ENCODE results near the gene PSMB2. TPM values are rescaled to one million over a fixed set of nuclear protein-coding genes. Genes with fewer than 3 reads are reported as not detected.

Gene PSMB2
- total and polyA plus RNA-seq, 2 experiments from 2014 or later, result 29.0 to 106 TPM

- Histone ChIP-seq H3K4me3 (no peak overlapping the region), H3K27ac (no peak overlapping the region), H3K79me2 (ENCODE audit: insufficient read depth) (peaks cover 42% of the 10 kb centered on the region), H3K9me3 (ENCODE audit: low read depth) (no peaks in the 10 kb centered on the region), H4K20me1 (ENCODE audit: insufficient read depth) (no peaks in the 10 kb centered on the region), H3F3A (ENCODE audit: insufficient read depth) (peaks cover 18% of the 10 kb centered on the region; the same call in 1 of the 2 replicates), H2AFZ (no peak overlapping the region), H3K36me3 (ENCODE audit: low read depth) (peaks cover 62% of the 10 kb centered on the region), H3K27me3 (replicated peaks; ENCODE audit: insufficient read depth) (no peaks in the 10 kb centered on the region), H3K9me2 (ENCODE audit: insufficient read depth) (no peaks in the 10 kb centered on the region), H3K4me2 (ENCODE audit: unreplicated experiment) (no peak overlapping the region), H3K4me1 (ENCODE audit: insufficient read depth) (peaks cover 14% of the 10 kb centered on the region), H3K9ac (no peak overlapping the region)
- in situ Hi-C loops (cut with MboI), result no loop called here
- no peak for DNase-seq
- 61 to 73% methylated on average over 6 of the region's 6 CpGs for WGBS, 2 experiments (ENCODE audit: low coverage in 1 of 2, low lambda C conversion rate in 2 of 2, missing lambda C conversion rate in 2 of 2)
- TF ChIP-seq EZH2phosphoT487 (IDR thresholded peaks at IDR 0.05; ENCODE audit: insufficient read depth, low read depth) (no peak), EZH2 (IDR thresholded peaks at IDR 0.05; ENCODE audit: insufficient read depth, poor library complexity, severe bottlenecking) (no peak)
Measured at GRCh38 chr1:35605071-35605866, 36.1 kb downstream of the PSMB2 start.

- WGBS, 2 experiments (ENCODE audit: low coverage in 1 of 2, low lambda C conversion rate in 2 of 2, missing lambda C conversion rate in 2 of 2), result 97% methylated on average over 4 of the region's 4 CpGs
- DNase-seq, result no peak
- Histone ChIP-seq H3K79me2 (ENCODE audit: insufficient read depth) (peaks cover 29% of the 10 kb centered on the region), H3K36me3 (ENCODE audit: low read depth) (peaks cover 51% of the 10 kb centered on the region), H3K4me2 (ENCODE audit: unreplicated experiment) (no peak overlapping the region), H3K9ac (no peak overlapping the region), H3F3A (ENCODE audit: insufficient read depth) (peaks cover 18% of the 10 kb centered on the region; the same call in 1 of the 2 replicates), H3K9me2 (ENCODE audit: insufficient read depth) (no peaks in the 10 kb centered on the region), H3K9me3 (ENCODE audit: low read depth) (no peaks in the 10 kb centered on the region), H4K20me1 (ENCODE audit: insufficient read depth) (no peaks in the 10 kb centered on the region), H3K27ac (no peak overlapping the region), H2AFZ (no peak overlapping the region), H3K4me1 (ENCODE audit: insufficient read depth) (peaks cover 14% of the 10 kb centered on the region), H3K4me3 (no peak overlapping the region), H3K27me3 (replicated peaks; ENCODE audit: insufficient read depth) (no peaks in the 10 kb centered on the region)
- TF ChIP-seq EZH2phosphoT487 (IDR thresholded peaks at IDR 0.05; ENCODE audit: insufficient read depth, low read depth) (no peak), EZH2 (IDR thresholded peaks at IDR 0.05; ENCODE audit: insufficient read depth, poor library complexity, severe bottlenecking) (no peak)
- in situ Hi-C loops (cut with MboI), result no loop called here
Measured at GRCh38 chr1:35603941-35604340, 37.4 kb downstream of the PSMB2 start.

- H3K36me3 ChIP-seq (ENCODE audit: low read depth), result peaks cover 46% of the 10 kb centered on the region
- no peaks in the 10 kb centered on the region for H3K9me3 ChIP-seq (ENCODE audit: low read depth)
- no peak overlapping the region for H3K4me2 ChIP-seq (ENCODE audit: unreplicated experiment)
- 74% methylated on average over 3 of the region's 3 CpGs for WGBS, 2 experiments (ENCODE audit: low coverage in 1 of 2, low lambda C conversion rate in 2 of 2, missing lambda C conversion rate in 2 of 2)
- no peak overlapping the region for H2AFZ ChIP-seq
- H3K79me2 ChIP-seq (ENCODE audit: insufficient read depth), result peaks cover 24% of the 10 kb centered on the region
- no peak overlapping the region for H3K27ac ChIP-seq
- peaks cover 18% of the 10 kb centered on the region; the same call in 1 of the 2 replicates for H3F3A ChIP-seq (ENCODE audit: insufficient read depth)
- H4K20me1 ChIP-seq (ENCODE audit: insufficient read depth), result no peaks in the 10 kb centered on the region
- no peak overlapping the region for H3K9ac ChIP-seq
- no peaks in the 10 kb centered on the region for H3K27me3 ChIP-seq (replicated peaks; ENCODE audit: insufficient read depth)
- in situ Hi-C loops (cut with MboI), result no loop called here
- TF ChIP-seq EZH2phosphoT487 (IDR thresholded peaks at IDR 0.05; ENCODE audit: insufficient read depth, low read depth), result no peak
- TF ChIP-seq EZH2 (IDR thresholded peaks at IDR 0.05; ENCODE audit: insufficient read depth, poor library complexity, severe bottlenecking), result no peak
- H3K9me2 ChIP-seq (ENCODE audit: insufficient read depth), result no peaks in the 10 kb centered on the region
- DNase-seq, result no peak
- no peak overlapping the region for H3K4me3 ChIP-seq
- peaks cover 14% of the 10 kb centered on the region for H3K4me1 ChIP-seq (ENCODE audit: insufficient read depth)
Measured at GRCh38 chr1:35603468-35603867, 37.9 kb downstream of the PSMB2 start.

GRCh38 chr1:35600593-35600992, 40.7 kb downstream of the PSMB2 start:
- H3K4me1 ChIP-seq (ENCODE audit: insufficient read depth), result peaks cover 6% of the 10 kb centered on the region
- no peaks in the 10 kb centered on the region for H3K27me3 ChIP-seq (replicated peaks; ENCODE audit: insufficient read depth)
- no peaks in the 10 kb centered on the region for H3K9me3 ChIP-seq (ENCODE audit: low read depth)
- H3K4me2 ChIP-seq (ENCODE audit: unreplicated experiment), result no peak overlapping the region
- H3K9me2 ChIP-seq (ENCODE audit: insufficient read depth), result no peaks in the 10 kb centered on the region
- H3K4me3 ChIP-seq, result no peak overlapping the region
- 94 to 100% methylated on average over 3 of the region's 3 CpGs for WGBS, 2 experiments (ENCODE audit: low coverage in 1 of 2, low lambda C conversion rate in 2 of 2, missing lambda C conversion rate in 2 of 2)
- H4K20me1 ChIP-seq (ENCODE audit: insufficient read depth), result no peaks in the 10 kb centered on the region
- H3K27ac ChIP-seq, result no peak overlapping the region
- TF ChIP-seq EZH2 (IDR thresholded peaks at IDR 0.05; ENCODE audit: insufficient read depth, poor library complexity, severe bottlenecking), result no peak
- TF ChIP-seq EZH2phosphoT487 (IDR thresholded peaks at IDR 0.05; ENCODE audit: insufficient read depth, low read depth), result no peak
- DNase-seq, result no peak
- peaks cover 30% of the 10 kb centered on the region for H3K36me3 ChIP-seq (ENCODE audit: low read depth)
- no peak overlapping the region for H3K9ac ChIP-seq
- no peaks in the 10 kb centered on the region for H3K79me2 ChIP-seq (ENCODE audit: insufficient read depth)
- H3F3A ChIP-seq (ENCODE audit: insufficient read depth), result no peaks in the 10 kb centered on the region
- in situ Hi-C loops (cut with MboI), result no loop called here
- H2AFZ ChIP-seq, result no peak overlapping the region

Measured in GM23248 (cell line).